Vagina (tissue), 2 donors: Measurements from ENCODE around the gene SYTL5. TPM values are rescaled to one million over a fixed set of nuclear protein-coding genes. Genes with fewer than 3 reads are reported as not detected.

ENCODE experiments used
- DNase-seq, 2 donors: peaks; one replicate each; pipeline ENCODE4 v3.0.0-alpha.2; 2017; ENCODE audit errors: extremely low spot score in 2 of 2
- H3K27ac ChIP-seq: fragments of 200-600 bp; sonication (generic); one replicate; pipeline ENCODE4 v1.5.1; 2019
- H3K27me3 ChIP-seq: fragments of 200-600 bp; sonication (generic); one replicate; pipeline ENCODE4 v1.5.1; 2019
- H3K36me3 ChIP-seq, 2 donors: fragments of 200-600 bp; sonication (generic); one replicate each; pipeline ENCODE4 v1.5.1; 2017 to 2019
- H3K4me1 ChIP-seq: fragments of 200-600 bp; sonication (generic); one replicate; pipeline ENCODE4 v1.5.1; 2019
- H3K4me3 ChIP-seq, 2 donors: fragments of 200-600 bp; sonication (generic); 1 replicate in 1 of 2; 2 replicates in 1 of 2; pipeline ENCODE4 v1.5.1; 2016 to 2019
- H3K9me3 ChIP-seq: fragments of 200-600 bp; sonication (generic); one replicate; pipeline ENCODE4 v1.5.1; 2019
- POLR2A ChIP-seq, 2 donors: fragments of 450-650 bp; IDR thresholded peaks; one replicate each; pipeline ENCODE4 v1.6.1; 2017; ENCODE audit warnings: antibody characterized with exemption in 2 of 2, mild to moderate bottlenecking in 2 of 2, moderate library complexity in 2 of 2
- POLR2AphosphoS5 ChIP-seq, 2 donors: sonication (generic); formaldehyde crosslinking; IDR thresholded peaks; one replicate each; pipeline ENCODE4 v1.9.0; 2017; ENCODE audit warnings: antibody characterized with exemption in 2 of 2, mild to moderate bottlenecking in 2 of 2, low read depth in 1 of 2; ENCODE audit not compliant: insufficient read depth in 1 of 2
- intact Hi-C: fragments of 100-400 bp; cut with DNase I; formaldehyde crosslinking; loops from one replicate; pipeline ENCODE4 v1.15.1; 2023
- total RNA-seq: library from RNA; depleted of rRNA; stranded (reverse); fragments of >200 nt; gene quantifications from one replicate; pipeline ENCODE4 v1.2.3, GENCODE V29; 2016
- TF ChIP-seq, protein P1 (sequence below), 3 experiments: fragments of 450-650 bp in 2 of 3; fragments of 200-600 bp in 1 of 3; sonication (generic) in 1 of 3; IDR thresholded peaks; one replicate each; pipeline ENCODE4 v1.5.1; 2017 to 2019; ENCODE audit warnings: antibody characterized with exemption in 3 of 3, mild to moderate bottlenecking in 2 of 3, moderate library complexity in 2 of 3

SYTL5 gene
- total RNA-seq, 1 donor from 2014 or later = 1.2 TPM

DNA sequence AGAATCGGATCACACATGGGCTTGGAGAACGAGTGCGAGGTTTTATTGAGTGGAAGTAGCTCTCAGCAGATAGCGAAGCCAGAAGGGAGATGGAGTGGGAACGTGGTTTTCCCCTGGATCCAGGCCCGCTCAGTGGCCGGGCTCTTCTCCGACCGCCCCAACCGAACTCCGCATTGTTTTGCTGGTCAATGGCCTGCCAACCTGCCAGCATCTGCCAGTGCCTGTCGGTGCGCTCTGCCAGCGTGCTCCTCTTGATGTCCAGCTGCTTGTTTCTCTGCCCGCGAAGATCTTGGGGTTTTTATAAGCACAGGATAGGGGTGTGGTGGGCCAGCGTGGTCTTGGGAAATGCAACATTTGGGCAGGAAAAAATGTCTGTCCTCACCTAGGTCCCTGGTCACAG is 5.6 kb upstream of the SYTL5 start:
- no peaks in the 10 kb centered on the region for H3K4me1 ChIP-seq
- intact Hi-C loops = no loop called here

DNA sequence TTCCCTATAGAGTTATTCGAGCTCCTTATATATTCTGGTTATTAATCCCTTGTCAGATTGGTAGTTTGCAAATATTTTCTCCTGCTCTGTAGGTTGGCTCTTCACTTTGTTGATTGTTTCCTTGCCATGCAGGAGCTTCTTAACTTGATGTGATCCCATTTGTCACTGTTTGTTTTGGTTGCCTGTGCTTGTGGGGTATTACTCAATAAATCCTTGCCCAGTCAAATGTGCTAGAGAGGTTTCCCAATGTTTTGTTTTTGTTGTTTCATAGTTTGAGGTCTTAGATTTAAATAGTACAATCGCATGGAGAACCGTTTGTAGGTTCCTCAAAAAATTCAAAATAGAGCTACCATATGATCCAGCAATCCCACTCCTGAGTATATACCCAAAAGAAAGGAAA is 2.3 kb upstream of the SYTL5 start:
- DNase-seq = no peak
- no peak overlapping the region for H3K27ac ChIP-seq
- intact Hi-C loops = no loop called here
- H3K9me3 ChIP-seq = no peaks in the 10 kb centered on the region
- H3K36me3 ChIP-seq = no peaks in the 10 kb centered on the region
- H3K4me3 ChIP-seq = no peak overlapping the region
- TF ChIP-seq POLR2AphosphoS5 (IDR thresholded peaks at IDR 0.05; ENCODE audit: insufficient read depth in 1 of 2, low read depth in 1 of 2) = no peak
- TF ChIP-seq POLR2A (IDR thresholded peaks at IDR 0.05) = no peak
- TF ChIP-seq, protein P1, sequence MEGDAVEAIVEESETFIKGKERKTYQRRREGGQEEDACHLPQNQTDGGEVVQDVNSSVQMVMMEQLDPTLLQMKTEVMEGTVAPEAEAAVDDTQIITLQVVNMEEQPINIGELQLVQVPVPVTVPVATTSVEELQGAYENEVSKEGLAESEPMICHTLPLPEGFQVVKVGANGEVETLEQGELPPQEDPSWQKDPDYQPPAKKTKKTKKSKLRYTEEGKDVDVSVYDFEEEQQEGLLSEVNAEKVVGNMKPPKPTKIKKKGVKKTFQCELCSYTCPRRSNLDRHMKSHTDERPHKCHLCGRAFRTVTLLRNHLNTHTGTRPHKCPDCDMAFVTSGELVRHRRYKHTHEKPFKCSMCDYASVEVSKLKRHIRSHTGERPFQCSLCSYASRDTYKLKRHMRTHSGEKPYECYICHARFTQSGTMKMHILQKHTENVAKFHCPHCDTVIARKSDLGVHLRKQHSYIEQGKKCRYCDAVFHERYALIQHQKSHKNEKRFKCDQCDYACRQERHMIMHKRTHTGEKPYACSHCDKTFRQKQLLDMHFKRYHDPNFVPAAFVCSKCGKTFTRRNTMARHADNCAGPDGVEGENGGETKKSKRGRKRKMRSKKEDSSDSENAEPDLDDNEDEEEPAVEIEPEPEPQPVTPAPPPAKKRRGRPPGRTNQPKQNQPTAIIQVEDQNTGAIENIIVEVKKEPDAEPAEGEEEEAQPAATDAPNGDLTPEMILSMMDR (IDR thresholded peaks at IDR 0.05) = no peak
- H3K4me1 ChIP-seq = no peaks in the 10 kb centered on the region
- no peaks in the 10 kb centered on the region for H3K27me3 ChIP-seq

More for the DNA sequence above, 5.6 kb upstream of the SYTL5 start:
- H3K4me3 ChIP-seq = no peak overlapping the region
- no peaks in the 10 kb centered on the region for H3K9me3 ChIP-seq
- no peak for DNase-seq
- TF ChIP-seq POLR2AphosphoS5 (IDR thresholded peaks at IDR 0.05; ENCODE audit: insufficient read depth in 1 of 2, low read depth in 1 of 2) = no peak
- TF ChIP-seq POLR2A (IDR thresholded peaks at IDR 0.05) = no peak
- TF ChIP-seq, protein P1 (IDR thresholded peaks at IDR 0.05) = no peak
- no peaks in the 10 kb centered on the region for H3K36me3 ChIP-seq
- no peaks in the 10 kb centered on the region for H3K27me3 ChIP-seq
- H3K27ac ChIP-seq = no peak overlapping the region

GRCh38 chrX:38006778-38007177 is 425 bp downstream of the SYTL5 start:
- H3K27me3 ChIP-seq = no peaks in the 10 kb centered on the region
- no peaks in the 10 kb centered on the region for H3K4me1 ChIP-seq
- no peaks in the 10 kb centered on the region for H3K9me3 ChIP-seq
- no peak overlapping the region for H3K4me3 ChIP-seq
- TF ChIP-seq, protein P1 (IDR thresholded peaks at IDR 0.05) = no peak
- no peak for TF ChIP-seq POLR2AphosphoS5 (IDR thresholded peaks at IDR 0.05; ENCODE audit: insufficient read depth in 1 of 2, low read depth in 1 of 2)
- TF ChIP-seq POLR2A (IDR thresholded peaks at IDR 0.05) = no peak
- DNase-seq = no peak
- H3K36me3 ChIP-seq = no peaks in the 10 kb centered on the region
- intact Hi-C loops = no loop called here
- H3K27ac ChIP-seq = no peak overlapping the region

DNA sequence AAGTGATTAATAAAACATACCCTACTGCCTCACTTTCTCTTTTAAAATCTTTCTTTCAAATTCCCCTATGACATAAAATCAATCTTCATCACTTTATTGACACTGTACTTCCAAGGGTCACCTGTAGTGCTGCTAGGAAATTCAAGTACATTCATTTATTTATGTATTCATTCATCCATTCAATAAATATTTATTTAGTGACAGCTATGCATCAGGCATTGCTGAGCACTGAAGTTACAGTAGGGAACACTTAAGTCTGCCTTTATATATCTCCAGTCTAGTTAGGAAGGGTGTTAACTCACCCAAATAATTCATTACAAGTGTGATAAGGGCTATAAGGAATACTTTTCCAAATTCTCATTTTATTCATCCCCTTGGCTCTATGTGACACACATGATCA is 2.3 kb downstream of the SYTL5 start:
- TF ChIP-seq POLR2A (IDR thresholded peaks at IDR 0.05) (no peak), POLR2AphosphoS5 (IDR thresholded peaks at IDR 0.05; ENCODE audit: insufficient read depth in 1 of 2, low read depth in 1 of 2) (no peak)
- TF ChIP-seq, protein P1 (IDR thresholded peaks at IDR 0.05) = no peak
- no peak overlapping the region for H3K4me3 ChIP-seq
- H3K36me3 ChIP-seq = no peaks in the 10 kb centered on the region
- H3K27ac ChIP-seq = no peak overlapping the region
- H3K4me1 ChIP-seq = no peaks in the 10 kb centered on the region
- intact Hi-C loops = no loop called here
- H3K27me3 ChIP-seq = no peaks in the 10 kb centered on the region
- DNase-seq = no peak
- H3K9me3 ChIP-seq = no peaks in the 10 kb centered on the region

DNA sequence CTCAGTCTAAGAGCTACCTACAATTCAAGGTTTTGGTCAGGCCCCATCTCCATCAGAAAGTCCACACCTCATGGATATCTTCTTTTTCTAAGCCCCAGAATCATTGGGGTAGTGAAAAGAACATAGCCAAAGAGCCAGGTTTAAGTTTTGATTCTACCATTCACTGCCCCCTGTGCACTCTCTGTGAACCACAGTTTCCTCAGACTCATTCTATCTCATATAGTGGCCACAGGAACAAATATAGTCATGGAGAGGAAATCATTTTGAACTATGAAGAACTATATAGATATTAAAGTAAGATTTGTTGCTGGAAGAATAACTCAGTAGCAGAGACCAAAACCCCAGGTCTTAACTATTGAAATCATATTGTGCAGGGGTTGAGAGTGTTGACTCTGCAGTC is 3.3 kb downstream of the SYTL5 start:
- Histone ChIP-seq H3K36me3 (no peaks in the 10 kb centered on the region), H3K27ac (no peak overlapping the region), H3K27me3 (no peaks in the 10 kb centered on the region), H3K9me3 (no peaks in the 10 kb centered on the region), H3K4me3 (no peak overlapping the region), H3K4me1 (no peaks in the 10 kb centered on the region)
- TF ChIP-seq, protein P1 (IDR thresholded peaks at IDR 0.05) = no peak
- no peak for TF ChIP-seq POLR2A (IDR thresholded peaks at IDR 0.05)
- no peak for TF ChIP-seq POLR2AphosphoS5 (IDR thresholded peaks at IDR 0.05; ENCODE audit: insufficient read depth in 1 of 2, low read depth in 1 of 2)
- DNase-seq = no peak
- intact Hi-C loops = no loop called here
